ENCODE results near the gene GABPB2.

Gene GABPB2

DNA sequence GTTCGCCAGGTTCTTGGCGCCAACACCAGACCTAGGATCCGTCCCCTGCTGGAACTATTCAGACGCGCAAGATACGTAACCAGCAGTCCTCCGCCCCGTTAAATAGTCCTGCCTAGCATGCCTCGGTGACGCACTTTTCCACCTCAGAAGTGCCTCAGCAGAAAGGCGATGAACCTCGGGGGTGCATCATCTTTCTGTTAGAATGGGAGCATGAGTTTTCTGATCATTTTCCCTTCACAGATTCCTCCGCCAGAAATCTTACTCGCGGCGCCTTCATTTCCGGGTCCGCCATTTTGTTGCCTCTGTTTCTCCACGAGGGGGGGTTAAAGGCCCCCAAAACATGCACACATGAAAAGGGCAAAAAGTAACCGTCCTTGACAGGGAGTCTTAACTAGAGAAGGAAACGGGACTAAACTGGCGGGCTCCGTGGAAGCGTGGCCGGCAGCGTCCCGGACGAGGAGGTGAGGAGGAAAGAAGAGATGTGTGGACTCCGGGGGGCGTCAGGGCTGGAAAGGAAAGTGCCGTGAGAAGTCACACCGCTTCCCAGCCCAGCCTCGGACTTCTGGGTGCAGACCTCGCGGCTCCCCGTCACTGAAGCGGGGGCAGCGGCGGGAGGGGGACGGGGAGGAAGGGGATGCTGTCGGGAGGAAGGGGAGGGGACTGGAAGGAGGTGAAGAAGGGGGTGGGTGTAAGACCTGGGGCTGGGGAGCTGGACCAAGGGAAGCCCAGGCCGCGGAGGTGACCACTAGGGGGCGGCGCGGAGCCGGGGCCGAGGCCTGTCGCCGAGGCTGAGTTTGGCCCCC, at the start of gene GABPB2:
Gene GABPB2, plus strand, starts transcription at position 288 of the 803 bp plus-strand sequence. CDS start 17,429 bp downstream, outside the sequence.
- peak; percentile 91 for DNase-seq

DNA sequence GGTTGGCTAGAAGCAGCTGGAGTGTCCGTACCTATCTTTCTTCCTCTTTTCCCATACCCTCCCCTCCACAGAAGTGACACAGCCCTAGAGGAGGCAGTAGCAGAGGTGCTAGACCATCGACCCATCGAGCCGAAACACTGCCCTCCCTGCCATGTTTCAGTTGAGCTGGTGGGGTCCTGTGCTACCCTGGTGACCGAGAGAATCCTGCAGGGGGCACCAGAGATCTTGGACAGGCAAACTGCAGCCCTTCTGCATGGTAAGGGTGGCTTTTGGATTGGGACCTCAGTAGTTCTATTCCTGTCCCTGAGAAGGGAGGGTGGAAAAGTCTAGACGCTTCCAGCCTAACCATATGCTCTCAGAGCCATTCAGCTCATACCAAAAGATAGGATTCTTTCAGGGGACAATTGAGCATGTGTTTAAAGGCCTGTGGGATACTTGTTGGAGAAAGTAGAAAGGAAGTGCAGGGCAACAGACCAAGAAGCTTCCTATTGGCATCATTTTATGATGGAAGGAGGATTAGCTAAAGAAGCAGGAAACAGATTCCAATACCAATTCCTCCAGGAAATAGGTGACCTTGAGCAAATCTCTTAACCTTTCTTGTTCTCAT, 45.9 kb upstream of the GABPB2 start:
- peak; percentile 27 for DNase-seq

DNA sequence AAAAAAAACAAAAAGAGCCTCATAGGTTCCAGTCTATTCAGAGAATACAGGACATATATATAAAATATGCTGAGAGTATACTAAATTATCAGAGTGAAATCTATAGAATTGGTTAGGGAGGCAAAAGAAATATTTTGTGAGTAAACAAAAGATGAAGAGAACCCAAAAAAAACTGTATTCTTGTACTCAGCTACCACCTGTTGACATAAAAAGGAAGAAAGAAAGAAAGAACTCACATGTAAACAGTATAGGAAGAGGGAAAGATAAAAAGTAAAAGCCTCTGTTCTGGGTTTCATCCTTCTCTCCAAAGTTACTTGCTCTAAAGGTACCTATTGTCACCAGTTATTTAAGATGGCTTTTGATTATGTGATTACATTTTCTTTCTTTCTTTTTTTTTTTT, 44.1 kb upstream of the GABPB2 start:
- no peak for DNase-seq

DNA sequence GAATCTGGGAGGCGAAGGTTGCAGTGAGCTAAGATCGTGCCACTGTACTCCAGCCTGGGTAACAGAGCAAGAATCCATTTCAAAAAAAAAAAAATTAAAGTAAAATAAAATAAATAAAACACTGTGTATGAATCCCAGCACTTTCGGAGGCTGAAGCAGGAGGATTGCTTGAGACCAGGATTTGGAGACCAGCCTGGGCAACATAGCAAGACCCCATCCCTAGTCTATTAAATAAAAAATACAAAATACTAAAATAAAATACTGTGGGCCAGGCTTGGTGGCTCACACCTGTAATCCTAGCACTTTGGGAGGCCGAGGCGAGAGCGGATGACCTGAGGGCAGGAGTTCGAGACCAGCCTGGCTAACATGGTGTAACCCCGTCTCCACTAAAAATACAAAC, 38.4 kb upstream of the GABPB2 start:
- no peak for DNase-seq

DNA sequence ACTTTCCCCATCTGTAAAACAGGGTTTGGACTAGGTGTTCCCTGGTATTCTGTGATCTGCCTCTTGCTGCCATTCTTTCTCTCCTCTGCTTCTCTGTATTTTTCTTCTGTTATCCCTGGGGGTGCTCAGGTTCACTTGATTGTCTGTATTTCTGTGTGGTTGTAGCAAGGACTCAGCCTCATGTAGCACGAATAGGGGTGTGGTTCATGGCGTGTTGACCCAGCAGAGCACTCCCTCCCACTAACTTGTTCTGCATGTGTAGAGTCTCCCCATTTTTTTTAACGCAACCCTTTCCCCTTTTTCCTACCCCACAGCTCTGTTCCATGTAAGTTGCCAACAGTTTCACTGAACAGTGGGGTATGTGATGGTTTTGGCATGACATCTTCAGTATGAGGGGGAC, 35.4 kb upstream of the GABPB2 start:
- no peak for DNase-seq

DNA sequence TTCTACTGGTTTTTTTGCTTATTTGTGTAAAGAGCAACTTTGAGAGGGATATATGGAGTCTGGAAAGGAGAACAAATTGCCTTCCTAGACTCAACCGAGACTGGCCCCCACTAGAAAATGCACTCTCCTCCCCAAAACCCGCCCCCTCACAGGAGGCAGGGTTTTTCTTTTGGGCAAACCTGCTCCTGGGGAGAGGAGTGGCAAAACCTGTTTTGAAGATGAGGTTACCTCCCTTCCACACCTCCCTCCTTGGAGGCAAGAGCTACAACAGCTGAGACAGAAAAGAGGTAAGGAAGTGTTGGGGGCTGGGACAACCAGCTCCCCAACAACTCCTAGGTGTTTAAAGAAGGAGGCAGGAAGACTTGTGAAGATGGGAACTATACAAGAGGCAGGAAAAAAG, 34.2 kb upstream of the GABPB2 start, which contains the start of gene BNIPL:
Gene BNIPL, plus strand, starts transcription at position 231 of the 400 bp plus-strand sequence. Its CDS starts 140 bp downstream, at position 371.
- no peak for DNase-seq

DNA sequence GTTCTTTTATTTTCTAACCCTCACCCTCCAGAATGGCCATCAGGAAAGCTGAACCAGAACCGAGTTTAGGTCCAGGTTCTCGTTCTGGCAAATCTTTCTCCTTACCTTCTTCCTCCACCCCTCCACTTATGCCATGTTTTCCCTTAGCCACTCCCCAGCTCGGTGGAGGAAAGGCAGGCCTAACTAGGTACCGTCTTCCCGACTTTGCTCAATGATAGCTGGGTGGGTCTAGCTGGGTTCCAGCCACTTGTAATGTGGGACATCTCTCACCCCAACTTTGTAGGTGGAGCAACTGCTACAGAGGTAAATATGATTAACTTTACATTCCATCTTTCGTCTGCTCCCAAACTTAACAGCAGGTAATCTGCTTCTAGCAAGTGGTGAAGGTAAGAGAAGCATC, 33.5 kb upstream of the GABPB2 start:
- DNase-seq: no peak

DNA sequence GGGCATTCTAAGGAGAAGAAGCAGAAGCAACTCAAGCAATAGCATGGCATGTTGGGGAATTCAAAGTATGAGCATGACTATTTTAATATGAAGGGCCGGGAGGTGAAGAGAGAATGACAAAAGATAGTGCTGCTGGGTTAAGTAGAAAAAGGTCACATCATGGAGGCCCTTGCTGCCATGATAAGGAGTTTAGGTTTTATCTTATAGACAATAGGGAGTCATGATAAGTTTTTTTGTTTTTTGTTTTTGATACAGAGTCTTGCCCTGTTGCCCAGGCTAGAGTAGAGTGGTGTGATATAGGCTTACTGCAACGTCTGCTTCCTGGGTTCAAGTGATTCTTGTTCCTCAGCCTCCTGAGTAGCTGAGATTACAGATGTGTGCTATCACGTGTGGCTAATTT, 31.0 kb upstream of the GABPB2 start:
- DNase-seq: no peak

DNA sequence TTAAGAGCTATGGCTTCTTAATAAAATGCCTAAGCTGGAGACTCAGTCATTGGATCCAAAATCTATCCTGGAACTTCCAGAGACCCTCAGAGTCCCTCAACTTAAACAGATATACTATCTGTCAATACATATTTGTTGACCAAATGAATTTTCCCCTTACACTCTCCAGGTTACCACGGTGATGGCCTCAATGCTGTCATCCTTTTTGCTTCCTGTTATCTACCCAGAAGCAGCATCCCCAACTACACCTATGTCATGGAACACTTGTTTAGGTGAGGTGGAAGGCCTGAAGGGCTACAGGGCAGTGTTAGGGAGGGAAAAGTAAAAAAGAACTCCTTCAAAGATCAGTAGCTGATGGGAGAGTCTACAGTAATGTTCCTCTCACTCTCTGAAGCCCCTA, 27.4 kb upstream of the GABPB2 start:
- DNase-seq: no peak

DNA sequence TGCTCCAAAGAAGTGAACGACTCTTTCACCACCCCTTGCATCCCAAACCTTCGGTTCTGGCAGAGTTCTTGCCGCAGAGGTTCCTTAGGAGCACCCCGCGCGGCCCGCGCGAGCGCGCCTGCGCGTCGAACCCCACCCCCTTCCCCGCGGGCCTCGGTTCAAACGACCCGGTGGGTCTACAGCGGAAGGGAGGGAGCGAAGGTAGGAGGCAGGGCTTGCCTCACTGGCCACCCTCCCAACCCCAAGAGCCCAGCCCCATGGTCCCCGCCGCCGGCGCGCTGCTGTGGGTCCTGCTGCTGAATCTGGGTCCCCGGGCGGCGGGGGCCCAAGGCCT, 23.0 kb upstream of the GABPB2 start, which contains the start of gene C1orf56:
Gene C1orf56, plus strand, starts transcription at position 161 of the 334 bp plus-strand sequence. Its CDS starts 97 bp downstream, at position 258.
- DNase-seq: peak; percentile 55

DNA sequence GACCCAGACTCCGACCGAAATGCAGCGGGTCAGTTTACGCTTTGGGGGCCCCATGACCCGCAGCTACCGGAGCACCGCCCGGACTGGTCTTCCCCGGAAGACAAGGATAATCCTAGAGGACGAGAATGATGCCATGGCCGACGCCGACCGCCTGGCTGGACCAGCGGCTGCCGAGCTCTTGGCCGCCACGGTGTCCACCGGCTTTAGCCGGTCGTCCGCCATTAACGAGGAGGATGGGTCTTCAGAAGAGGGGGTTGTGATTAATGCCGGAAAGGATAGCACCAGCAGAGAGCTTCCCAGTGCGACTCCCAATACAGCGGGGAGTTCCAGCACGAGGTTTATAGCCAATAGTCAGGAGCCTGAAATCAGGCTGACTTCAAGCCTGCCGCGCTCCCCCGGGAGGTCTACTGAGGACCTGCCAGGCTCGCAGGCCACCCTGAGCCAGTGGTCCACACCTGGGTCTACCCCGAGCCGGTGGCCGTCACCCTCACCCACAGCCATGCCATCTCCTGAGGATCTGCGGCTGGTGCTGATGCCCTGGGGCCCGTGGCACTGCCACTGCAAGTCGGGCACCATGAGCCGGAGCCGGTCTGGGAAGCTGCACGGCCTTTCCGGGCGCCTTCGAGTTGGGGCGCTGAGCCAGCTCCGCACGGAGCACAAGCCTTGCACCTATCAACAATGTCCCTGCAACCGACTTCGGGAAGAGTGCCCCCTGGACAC, 22.5 kb upstream of the GABPB2 start:
- peak; percentile 16 for DNase-seq

DNA sequence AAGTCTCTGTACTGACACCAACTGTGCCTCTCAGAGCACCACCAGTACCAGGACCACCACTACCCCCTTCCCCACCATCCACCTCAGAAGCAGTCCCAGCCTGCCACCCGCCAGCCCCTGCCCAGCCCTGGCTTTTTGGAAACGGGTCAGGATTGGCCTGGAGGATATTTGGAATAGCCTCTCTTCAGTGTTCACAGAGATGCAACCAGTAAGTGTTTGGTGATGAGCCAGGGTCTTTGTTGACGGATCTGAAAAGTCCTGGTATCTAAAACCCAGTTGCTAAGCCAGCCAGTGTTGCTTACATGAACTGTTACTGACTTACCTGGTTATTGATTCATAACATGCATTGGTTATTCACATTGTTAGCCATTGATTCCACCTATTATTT, 21.9 kb upstream of the GABPB2 start:
- DNase-seq: no peak

DNA sequence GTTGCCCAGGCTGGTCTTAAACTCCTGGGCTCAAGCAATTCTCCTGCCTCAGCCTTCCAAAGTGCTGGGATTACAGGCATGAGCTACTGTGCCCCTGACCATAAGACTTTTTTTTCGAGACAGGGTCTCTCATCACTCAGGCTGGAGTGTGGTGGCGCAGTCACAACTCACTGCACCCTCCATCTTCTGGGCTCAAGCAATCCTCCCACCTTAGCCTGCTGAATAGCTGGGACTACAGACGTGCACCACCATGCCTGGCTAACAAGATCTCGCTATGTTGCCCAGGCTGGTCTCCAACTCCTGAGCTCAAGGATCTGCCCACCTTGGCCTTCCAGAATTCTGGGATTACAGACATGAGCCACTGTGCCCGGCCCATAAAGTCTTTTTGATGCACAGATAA, 21.1 kb upstream of the GABPB2 start:
- DNase-seq: no peak

DNA sequence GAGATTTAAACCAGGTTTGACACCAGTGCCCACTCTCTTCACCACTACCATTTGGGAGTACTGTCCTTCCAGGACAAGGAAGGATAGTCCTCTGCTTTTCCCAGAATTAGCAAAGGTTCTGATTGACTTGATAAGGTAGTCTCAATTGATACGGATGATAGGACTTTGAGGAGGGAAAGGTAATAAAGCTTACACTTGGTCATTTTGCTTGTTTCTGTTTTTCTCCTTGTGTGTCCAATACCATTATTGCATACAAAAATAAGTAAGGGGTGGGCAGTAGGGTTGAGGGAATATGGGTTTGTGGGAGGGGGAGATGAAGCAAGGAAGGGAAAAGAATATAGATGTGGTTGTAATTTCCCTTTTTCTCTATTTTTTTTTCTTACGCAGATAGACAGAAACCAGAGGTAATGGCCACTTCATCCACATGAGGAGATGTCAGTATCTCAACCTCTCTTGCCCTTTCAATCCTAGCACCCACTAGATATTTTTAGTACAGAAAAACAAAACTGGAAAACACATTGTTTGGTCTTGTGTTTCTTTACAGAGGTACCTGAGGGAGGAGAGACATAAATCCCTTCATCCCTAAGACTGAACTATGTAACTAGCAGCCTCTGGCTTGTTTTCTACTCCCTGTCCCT, 20.4 kb upstream of the GABPB2 start:
- DNase-seq: no peak

DNA sequence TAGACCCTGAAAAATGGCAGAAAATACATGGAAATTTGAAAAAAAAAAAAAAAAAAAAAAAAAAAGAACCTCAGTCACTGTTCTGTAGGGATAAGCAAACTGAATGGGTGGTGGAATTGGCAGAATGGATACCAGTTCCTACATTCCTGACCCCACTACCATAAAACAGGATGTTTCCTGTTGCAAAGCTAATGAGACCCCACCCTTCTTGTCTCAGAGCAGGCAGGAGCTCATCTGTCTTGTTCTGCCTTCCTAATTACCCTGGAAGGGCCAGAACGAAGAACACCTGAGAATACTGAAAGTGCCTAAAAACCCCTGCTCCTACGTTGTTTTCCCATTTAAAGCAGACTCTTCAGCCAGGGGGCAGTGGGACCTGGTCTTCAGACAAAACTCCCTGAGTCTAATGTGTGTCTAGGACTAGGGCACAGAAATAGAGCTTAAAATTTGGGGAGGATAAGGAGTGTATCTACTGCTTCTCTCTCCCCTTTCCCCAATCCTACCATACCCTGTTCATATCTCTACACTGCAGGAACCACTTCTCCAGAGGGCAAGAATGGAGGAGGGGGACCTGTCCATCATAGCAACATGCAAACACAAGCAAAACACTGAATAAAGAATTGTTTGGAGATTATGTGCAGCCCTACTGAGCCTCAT, 19.1 kb upstream of the GABPB2 start:
- DNase-seq: no peak

DNA sequence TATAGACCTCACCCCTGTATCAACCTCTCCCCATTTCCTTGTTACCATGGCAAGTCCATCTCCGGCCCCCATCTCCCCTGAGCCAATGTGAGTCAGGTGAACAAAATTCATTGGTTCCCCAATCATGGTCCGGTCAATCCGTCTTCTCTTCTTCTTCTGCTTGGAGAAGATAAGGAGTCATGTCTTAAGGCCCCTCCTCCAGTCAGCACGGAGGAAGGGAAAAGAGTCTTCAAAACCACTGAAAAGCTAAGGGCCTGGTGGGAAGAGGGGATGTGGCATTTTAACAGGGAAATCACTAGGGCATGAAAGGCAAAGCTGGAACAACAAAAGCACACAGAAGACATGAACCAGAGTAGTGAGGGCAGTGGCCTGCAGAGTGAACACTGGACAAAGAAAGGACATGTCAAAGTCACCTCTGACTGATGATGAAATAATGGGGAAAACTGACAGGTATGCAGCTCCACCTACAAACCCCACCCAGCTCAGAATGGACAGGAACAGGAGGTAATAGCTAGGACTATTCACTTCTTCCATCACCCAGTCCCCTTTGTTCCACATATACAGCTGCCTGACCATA, 15.5 kb upstream of the GABPB2 start:
- no peak for DNase-seq

DNA sequence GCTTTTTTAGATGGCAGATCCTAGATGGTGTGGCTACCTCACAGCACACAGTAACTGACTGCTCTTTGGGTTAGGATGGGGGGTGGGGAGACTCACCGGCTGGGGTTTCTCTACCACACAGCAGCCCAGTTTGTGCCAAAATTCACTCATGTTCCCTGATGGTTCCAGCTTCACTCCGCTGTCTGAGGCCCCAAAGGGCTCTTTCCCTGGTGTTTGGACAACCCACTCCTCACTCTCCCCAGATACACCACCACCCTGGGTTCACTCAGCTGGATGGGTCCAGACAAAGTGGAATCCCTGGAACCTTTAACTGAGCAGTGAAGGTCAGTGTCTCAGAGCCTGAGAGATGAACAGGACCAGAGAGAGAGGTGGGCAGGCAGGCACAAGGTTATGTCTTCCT, 15.0 kb upstream of the GABPB2 start:
- DNase-seq: no peak

DNA sequence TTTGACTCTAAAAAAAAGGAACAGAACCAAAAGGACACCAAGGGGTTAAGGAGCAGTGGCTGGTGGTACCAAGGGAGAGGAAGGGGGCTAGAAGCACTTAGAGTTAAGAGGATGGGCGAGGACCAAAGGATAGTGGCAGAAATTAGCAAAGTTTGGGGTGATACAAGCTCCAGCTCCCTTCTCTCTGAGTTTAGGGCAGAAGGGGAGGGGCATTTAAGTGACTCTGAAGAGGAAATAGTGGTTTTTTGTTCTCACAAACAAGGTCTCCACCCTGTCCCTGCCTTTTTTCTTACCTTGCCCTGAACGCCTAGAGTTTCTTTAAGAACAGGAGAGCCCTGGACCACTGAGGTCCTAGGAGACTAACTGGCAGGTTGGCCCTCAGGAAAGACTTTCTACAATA, 14.4 kb upstream of the GABPB2 start:
- DNase-seq: no peak

DNA sequence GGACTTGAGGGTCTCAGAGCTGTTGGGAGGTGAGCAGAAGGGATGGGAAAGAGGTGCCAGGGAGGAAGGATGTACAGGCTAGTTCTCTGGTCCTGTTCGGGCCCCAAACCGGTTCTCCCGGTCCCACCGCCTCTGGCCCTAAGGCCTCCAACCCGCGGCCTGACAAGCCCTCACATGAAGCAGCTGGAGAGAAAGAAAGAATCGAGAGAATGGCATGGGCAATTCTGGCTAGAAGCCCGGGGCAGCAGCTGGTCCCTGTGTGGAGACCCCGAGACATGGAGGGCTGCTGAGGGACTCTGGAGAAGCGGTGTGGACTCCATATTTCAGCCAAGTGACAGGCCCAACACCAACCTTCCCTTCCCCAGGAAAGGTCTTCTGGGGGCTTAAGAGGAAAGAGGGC, 11.9 kb upstream of the GABPB2 start:
- DNase-seq: no peak

DNA sequence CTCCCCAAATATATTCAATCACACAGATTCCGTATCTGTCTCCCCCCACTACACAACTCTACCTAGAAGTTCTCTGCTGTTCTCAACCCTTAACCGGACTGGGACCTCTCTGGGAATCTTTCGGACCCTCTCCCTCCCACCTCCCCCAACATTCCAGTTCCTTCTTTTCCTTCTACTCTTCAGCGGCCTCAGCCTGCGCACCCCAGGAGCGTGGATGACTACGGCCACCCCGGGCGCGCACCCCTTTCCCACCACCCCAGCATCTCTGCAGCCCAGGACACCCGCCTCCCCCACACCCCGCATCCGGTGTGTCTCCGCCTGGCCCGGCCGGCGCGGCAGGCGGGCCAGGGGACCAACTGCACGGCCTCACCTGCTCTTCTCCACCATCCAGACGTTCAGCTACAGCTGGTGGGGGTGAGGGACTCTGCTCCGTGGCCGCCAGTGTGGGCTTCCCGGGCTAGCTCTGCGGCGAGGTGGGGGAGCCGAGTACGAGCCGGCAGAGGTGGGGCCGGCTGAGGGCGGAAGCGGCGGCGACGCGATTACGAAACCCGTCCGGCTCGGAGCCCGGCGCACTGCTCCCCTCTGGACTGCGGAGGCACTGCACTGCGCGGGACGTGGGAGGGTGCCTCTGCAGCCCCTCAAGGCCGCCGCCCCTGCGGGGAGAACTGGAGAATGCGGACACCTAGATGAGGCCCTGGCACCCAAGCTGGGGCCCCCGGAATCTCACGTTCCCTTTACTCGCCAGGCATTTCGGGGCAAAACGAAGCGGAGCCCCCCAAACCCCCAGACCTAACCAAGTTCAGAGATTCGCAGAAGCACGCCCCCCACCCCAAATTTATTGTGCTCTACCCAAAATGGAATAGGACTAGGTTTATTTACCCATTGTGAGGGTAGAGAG, 11.2 kb upstream of the GABPB2 start, which contains the start of gene CDC42SE1:
Gene CDC42SE1, minus strand, starts transcription at position 514 of the 898 bp plus-strand sequence. CDS start 3,892 bp downstream, outside the sequence.
- peak; percentile 72 for DNase-seq

DNA sequence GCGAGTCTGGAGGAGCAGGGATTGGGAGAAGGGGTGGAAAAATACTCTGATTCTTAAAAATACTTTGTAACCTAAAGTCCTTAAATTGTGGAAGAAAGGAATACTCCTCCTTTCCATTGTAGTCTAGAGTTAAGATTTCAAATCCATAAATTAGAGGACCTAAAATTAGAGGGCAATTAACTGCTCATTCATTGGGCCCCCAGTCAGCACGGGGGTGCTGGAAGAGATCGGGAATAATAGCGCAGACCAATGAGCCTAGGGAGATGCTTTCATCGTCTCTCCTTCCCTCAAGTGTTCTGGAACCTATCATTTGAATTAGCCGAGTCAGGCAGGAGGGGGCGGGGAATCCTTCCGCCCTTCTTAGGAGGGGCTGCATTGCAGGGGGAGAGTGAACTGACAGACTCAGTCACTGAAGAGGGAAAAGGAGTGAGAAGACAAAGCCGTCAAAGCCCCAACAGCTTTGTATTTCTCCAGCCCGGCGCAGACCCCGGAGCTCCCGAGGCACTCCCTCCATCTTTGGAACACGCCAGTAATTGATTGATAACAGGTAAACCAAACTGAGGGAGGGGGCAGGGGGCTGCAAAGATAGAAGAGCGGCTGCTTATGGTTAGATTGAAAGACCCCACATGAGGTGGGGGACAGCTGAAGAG, 10.4 kb upstream of the GABPB2 start, which contains the start of gene MLLT11:
Gene MLLT11, plus strand, starts transcription at position 391 of the 650 bp plus-strand sequence. CDS start 6,828 bp downstream, outside the sequence.
- DNase-seq: peak; percentile 66
